ENCODE measurements around the gene CCDC88A. TPM values are rescaled to one million over a fixed set of nuclear protein-coding genes. Genes with fewer than 3 reads are reported as not detected.

CCDC88A gene
- 19.4 to 26.2 TPM (median 24.8 TPM) in 5 replicates for total RNA-seq (2022; extraction: Qiagen RNA extraction; ENCODE audit: low read depth)

GRCh38 chr2:55419679-55420438 lies at the start of gene CCDC88A:
CCDC88A (minus strand) TSS chr2:55419856; CDS start chr2:55419079, 777 bp downstream.

GRCh38 chr2:55268907-55269644 lies 150.6 kb downstream of the CCDC88A start, which contains the start of gene MTIF2:
MTIF2 (minus strand) TSS chr2:55269231; CDS start chr2:55263858, 5,373 bp downstream.

Other genes starting within 250 kb of the CCDC88A start
- gene CLHC1, start 187.6 kb downstream of the CCDC88A start, total RNA-seq (2022; extraction: Qiagen RNA extraction; ENCODE audit: low read depth) = 1.3 to 2.4 TPM (median 2.3 TPM) in 5 replicates
- gene RPS27A, start 187.2 kb downstream of the CCDC88A start, total RNA-seq (2022; extraction: Qiagen RNA extraction; ENCODE audit: low read depth) = 2,688 to 3,509 TPM (median 3,039 TPM) in 5 replicates
- gene MTIF2, start 150.6 kb downstream of the CCDC88A start, total RNA-seq (2022; extraction: Qiagen RNA extraction; ENCODE audit: low read depth) = 37.5 to 48.5 TPM (median 40.0 TPM) in 5 replicates
- 46.9 to 54.7 TPM (median 50.7 TPM) in 5 replicates for gene CFAP36, start 99.9 kb upstream of the CCDC88A start, total RNA-seq (2022; extraction: Qiagen RNA extraction; ENCODE audit: low read depth)
- gene PPP4R3B, start 197.8 kb upstream of the CCDC88A start, total RNA-seq (2022; extraction: Qiagen RNA extraction; ENCODE audit: low read depth) = 18.2 to 36.7 TPM (median 32.3 TPM) in 5 replicates